Activated CD8-positive, alpha-beta memory T cell treated with anti-CD3 and anti-CD28 coated beads for 36 hours (primary cell): ENCODE data around the gene ARIH2. TPM values are rescaled to one million over a fixed set of nuclear protein-coding genes. Genes with fewer than 3 reads are reported as not detected.

ENCODE experiments used
- CTCF ChIA-PET: fragments of 350-600 bp; sonication (Branson Sonifier 250); formaldehyde crosslinking; loops from one replicate; lab custom pipeline; 2021; ENCODE audit warnings: antibody characterized with exemption; lab: Charles Lee
- POLR2A ChIA-PET: fragments of 350-600 bp; sonication (Branson Sonifier 250); formaldehyde crosslinking; loops from one replicate; lab custom pipeline; 2021; ENCODE audit warnings: antibody characterized with exemption; lab: Charles Lee
- total RNA-seq, 2 experiments: library from RNA; stranded (reverse); gene quantifications; one replicate each; pipeline ENCODE4 v1.2.3, GENCODE V29; 2021

The ARIH2 gene
- total RNA-seq, 2 experiments from 2014 or later = 127 to 131 TPM

DNA sequence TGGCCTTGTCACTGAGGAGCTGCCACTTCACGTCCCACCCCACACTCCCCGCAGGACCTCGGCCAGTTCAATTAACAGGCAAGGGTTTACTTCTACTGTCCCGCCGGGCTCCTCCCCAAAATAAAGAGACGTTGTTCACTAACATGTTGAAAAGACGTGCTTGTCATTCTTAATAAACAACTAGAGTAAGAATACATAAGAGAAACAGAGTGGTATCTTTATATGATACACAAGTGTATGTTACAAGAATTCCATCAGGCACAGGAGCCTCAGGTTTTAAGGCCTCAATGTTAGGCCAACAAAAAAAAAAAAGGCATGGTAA is 110.9 kb downstream of the ARIH2 start:
- POLR2A ChIA-PET = interaction anchor here (0.6 to 2.2 kb wide), 6 partner anchors 9 to 64 kb away, joined by 3 to 14 read pairs (median 10); partner anchors contain the start of genes QRICH1 and WDR6
- CTCF ChIA-PET = interaction anchor here (0.7 to 1.3 kb wide), 7 partner anchors 9 to 344 kb away, joined by 3 to 4 read pairs (median 3); partner anchors contain the start of genes DALRD3, NCKIPSD and WDR6

DNA sequence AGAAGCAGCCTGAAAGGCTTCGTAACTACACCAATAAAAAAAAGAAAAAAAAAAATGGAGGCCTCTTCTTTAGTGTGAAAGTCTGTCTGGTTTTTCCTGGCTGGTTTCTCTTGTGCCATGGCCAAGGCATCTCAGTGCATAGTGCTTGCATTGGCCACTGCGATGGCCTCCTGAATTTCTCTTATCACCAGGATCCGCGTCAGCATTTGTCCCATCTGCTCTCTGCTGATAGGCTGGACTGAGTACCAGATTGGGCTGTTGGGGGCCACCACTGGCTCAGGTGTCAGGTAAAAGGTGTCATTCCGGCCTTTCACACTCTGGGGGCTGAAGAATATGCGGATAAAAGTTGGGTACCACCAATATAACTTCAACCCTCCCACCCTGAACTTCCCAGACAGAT is 111.7 kb downstream of the ARIH2 start:
- POLR2A ChIA-PET = no interaction called here

DNA sequence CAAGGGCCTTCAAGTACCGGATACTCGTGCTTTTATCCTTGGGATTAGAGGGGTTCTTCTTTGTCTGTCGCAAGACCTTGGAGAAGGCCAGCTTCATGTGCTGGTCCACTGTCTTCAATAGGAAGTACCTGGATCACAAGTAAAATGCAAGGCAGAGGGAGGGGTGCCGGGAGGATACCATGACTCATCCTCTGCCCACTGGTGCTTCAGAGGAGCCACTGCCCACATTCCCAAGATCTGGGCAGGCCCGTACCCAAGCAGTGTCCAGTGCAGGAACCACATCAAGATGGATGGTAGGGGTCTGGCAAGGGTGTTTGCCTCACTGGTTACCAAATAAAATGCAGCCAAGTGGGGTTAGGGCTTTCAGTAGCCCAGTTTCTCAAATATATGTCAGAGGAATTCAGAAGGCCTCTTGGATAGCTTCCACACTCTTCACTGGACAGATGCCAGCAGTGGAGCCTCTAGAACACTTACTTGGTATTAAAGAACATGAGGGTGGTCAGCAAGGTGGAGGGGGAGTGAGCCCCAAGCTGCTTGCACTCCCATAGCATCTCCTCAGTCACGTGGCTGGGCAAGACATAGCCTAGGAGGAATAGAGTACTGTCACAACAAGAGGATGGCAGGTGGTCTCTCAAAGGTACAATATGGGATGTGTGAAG is 114.1 kb downstream of the ARIH2 start:
- CTCF ChIA-PET = no interaction called here
- POLR2A ChIA-PET = no interaction called here

More for the DNA sequence above, 111.7 kb downstream of the ARIH2 start:
- CTCF ChIA-PET = no interaction called here

DNA sequence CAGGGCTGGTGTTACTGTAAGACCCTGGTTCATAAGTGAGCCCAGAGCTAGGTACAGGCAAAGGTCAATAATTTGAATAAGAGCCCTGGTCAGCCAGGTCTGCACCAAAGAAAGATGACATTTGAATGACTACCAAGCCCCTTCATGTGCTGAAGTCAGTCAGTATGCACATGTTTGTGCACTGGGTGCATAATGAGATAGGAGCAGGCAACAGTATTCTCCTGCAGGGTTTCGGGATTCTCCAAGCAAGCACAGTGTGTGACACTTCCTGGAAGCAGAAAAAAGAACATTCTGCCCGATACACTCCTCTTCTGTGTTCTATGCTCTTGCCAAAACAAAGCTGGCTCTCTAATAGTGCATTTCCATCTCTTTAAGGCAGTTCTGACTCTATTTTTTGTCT is 116.0 kb downstream of the ARIH2 start:
- ChIA-PET POLR2A (interaction anchor here (0.6 kb wide), 1 partner anchor 13 kb away, joined by 3 read pairs; no protein-coding TSS in a partner anchor), CTCF (interaction anchor here (1.0 kb wide), 1 partner anchor 14 kb away, joined by 3 read pairs; no protein-coding TSS in a partner anchor)

DNA sequence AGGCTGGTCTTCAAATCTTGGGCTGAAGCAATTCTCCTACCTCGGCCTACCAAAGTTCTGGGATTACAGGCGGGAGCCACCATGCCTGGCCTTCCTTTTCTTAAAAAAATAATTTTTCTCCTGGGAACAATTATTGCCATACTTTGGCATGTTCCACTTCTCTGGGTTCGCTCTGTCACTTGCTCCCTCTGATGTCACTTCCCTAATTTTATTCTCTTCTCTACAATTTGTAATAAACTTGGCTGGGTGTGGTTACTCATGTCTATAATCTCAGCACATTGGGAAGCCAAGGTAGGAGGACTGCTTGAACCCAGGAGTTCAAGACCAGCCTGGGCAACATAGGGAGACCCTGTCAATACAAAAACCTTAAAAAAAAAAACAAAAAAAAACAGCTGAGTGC is 116.6 kb downstream of the ARIH2 start:
- ChIA-PET CTCF (interaction anchor here (1.0 kb wide), 1 partner anchor 14 kb away, joined by 3 read pairs; no protein-coding TSS in a partner anchor), POLR2A (no interaction called here)

Other genes with a start within 250 kb of the ARIH2 start
- gene NCKIPSD, start 232.9 kb upstream of the ARIH2 start, total RNA-seq = 10 to 100 TPM; 42.2 to 42.6 TPM
- gene IP6K2, start 201.6 kb upstream of the ARIH2 start, total RNA-seq = 10 to 100 TPM; 42.8 to 47.9 TPM
- gene PRKAR2A, start 71.0 kb upstream of the ARIH2 start, total RNA-seq = 10 to 100 TPM; 55.6 to 57.2 TPM
- 10 to 100 TPM; 21.3 to 24.1 TPM for gene SLC25A20, start 20.0 kb upstream of the ARIH2 start, total RNA-seq
- gene P4HTM, start 71.4 kb downstream of the ARIH2 start, total RNA-seq = 10 to 100 TPM; 24.8 to 26.8 TPM
- gene WDR6, start 88.5 kb downstream of the ARIH2 start, total RNA-seq = 100 to 1,000 TPM; 141 to 142 TPM
- 10 to 100 TPM; 28.6 to 30.9 TPM for gene DALRD3, start 99.7 kb downstream of the ARIH2 start, total RNA-seq
- 10 to 100 TPM; 82.6 to 85.8 TPM for gene NDUFAF3, start 103.3 kb downstream of the ARIH2 start, total RNA-seq
- 100 to 1,000 TPM; 461 to 466 TPM for gene IMPDH2, start 110.6 kb downstream of the ARIH2 start, total RNA-seq
- 100 to 1,000 TPM; 117 to 118 TPM for gene QRICH1, start 175.2 kb downstream of the ARIH2 start, total RNA-seq
- gene QARS1, start 185.9 kb downstream of the ARIH2 start, total RNA-seq = 100 to 1,000 TPM; 242 TPM
- 10 to 100 TPM; 56.7 to 57.9 TPM for gene USP19, start 202.0 kb downstream of the ARIH2 start, total RNA-seq
- not detected for gene LAMB2, start 214.2 kb downstream of the ARIH2 start, total RNA-seq
- 10 to 100 TPM; 29.6 to 31.2 TPM for gene CCDC71, start 247.5 kb downstream of the ARIH2 start, total RNA-seq